Kidney epithelial cell (primary cell): ENCODE results near the gene BAHCC1. TPM values are rescaled to one million over a fixed set of nuclear protein-coding genes. Genes with fewer than 3 reads are reported as not detected.
A peak's percentile ranks its signal among the peaks of the same experiment; 100 is the strongest.

ENCODE experiments used
- DNase-seq: peaks from one replicate; pipeline ENCODE4 v3.0.0-alpha.2; 2010; ENCODE audit warnings: low read depth
- H3K27me3 ChIP-seq: 2 replicates; pipeline ENCODE4 v1.6.0; 2011; ENCODE audit warnings: low read length; ENCODE audit not compliant: control insufficient read depth, insufficient read depth
- H3K36me3 ChIP-seq: 2 replicates; pipeline ENCODE4 v1.5.1; 2011; ENCODE audit warnings: low read length; ENCODE audit not compliant: control insufficient read depth, insufficient read depth
- H3K4me3 ChIP-seq: 2 replicates; pipeline ENCODE4 v1.5.1; 2011; ENCODE audit warnings: low read depth, mild to moderate bottlenecking, control low read depth, low read length
- CTCF ChIP-seq: IDR thresholded peaks from 2 replicates; pipeline ENCODE4 v1.5.1; 2011; ENCODE audit warnings: mild to moderate bottlenecking, moderate library complexity, low read length, control low read depth, inconsistent platforms; ENCODE audit not compliant: insufficient read depth, poor library complexity, severe bottlenecking
- total RNA-seq: library from RNA; depleted of rRNA; stranded (reverse); fragments of >200 nt; gene quantifications from 2 replicates; pipeline ENCODE4 v1.2.3, GENCODE V29; 2015

BAHCC1 gene
- total RNA-seq, 1 donor from 2014 or later: 6.6 TPM

- H3K36me3 ChIP-seq: no peaks in the 10 kb centered on the region
- no peak for DNase-seq
- H3K27me3 ChIP-seq: peaks cover 14% of the 10 kb centered on the region
- TF ChIP-seq CTCF: no peak
- peak overlapping the region; percentile 58 for H3K4me3 ChIP-seq
These were observed 93.1 kb downstream of the BAHCC1 start for GRCh38 chr17:81488276-81488860.

GRCh38 chr17:81489012-81489997 lies 94.0 kb downstream of the BAHCC1 start:
- TF ChIP-seq CTCF: no peak
- no peak for DNase-seq
- Histone ChIP-seq H3K27me3 (peaks cover 17% of the 10 kb centered on the region), H3K4me3 (no peak overlapping the region), H3K36me3 (no peaks in the 10 kb centered on the region)

- H3K27me3 ChIP-seq: peaks cover 21% of the 10 kb centered on the region
- DNase-seq: no peak
- TF ChIP-seq CTCF: no peak
- no peak overlapping the region for H3K4me3 ChIP-seq
- no peaks in the 10 kb centered on the region for H3K36me3 ChIP-seq
These were observed 95.0 kb downstream of the BAHCC1 start for GRCh38 chr17:81489998-81490992.

- Histone ChIP-seq H3K27me3 (peaks cover 23% of the 10 kb centered on the region), H3K4me3 (no peak overlapping the region), H3K36me3 (no peaks in the 10 kb centered on the region)
- no peak for TF ChIP-seq CTCF
- no peak for DNase-seq
These were observed 95.9 kb downstream of the BAHCC1 start for GRCh38 chr17:81491181-81491581.

GRCh38 chr17:81491761-81492160 lies 96.5 kb downstream of the BAHCC1 start:
- Histone ChIP-seq H3K4me3 (no peak overlapping the region), H3K36me3 (no peaks in the 10 kb centered on the region), H3K27me3 (peaks cover 23% of the 10 kb centered on the region)
- no peak for TF ChIP-seq CTCF
- no peak for DNase-seq
